Measurements from ENCODE around the gene KAT14. TPM values are rescaled to one million over a fixed set of nuclear protein-coding genes. Genes with fewer than 3 reads are reported as not detected.
"Not testable (repeated sequence)": the region's sequence is repeated elsewhere in the genome, so short reads cannot be mapped to it uniquely, and the experiment has no call there.

KAT14 gene
- polyA plus RNA-seq, 2 of the 4 experiments (the other 2 are of a cell fraction), result 12.1 to 18.8 TPM

- TF ChIP-seq KDM5A (IDR thresholded peaks at IDR 0.05), result peak; percentile 72
Measured at GRCh38 chr20:18137412-18138265, at the start of gene KAT14, which contains the start of gene PET117 (continued).

- DNase-seq (ENCODE audit: low read depth in 1 of 2, low spot score in 1 of 2); FAIRE-seq; ATAC-seq; H3K27ac ChIP-seq; H3K4me3 ChIP-seq; CTCF ChIA-PET; H3K4me1 ChIP-seq; H3K4me2 ChIP-seq; POLR2A ChIA-PET: not testable (repeated sequence)
- WGBS (ENCODE audit: missing lambda C conversion rate), result 26% methylated on average over 3 of the region's 3 CpGs
- peaks cover 11% of the 10 kb centered on the region; the same call in 2 of the 3 replicates for H3K9me3 ChIP-seq
Measured at GRCh38 chr20:18088298-18088697, 49.4 kb upstream of the KAT14 start.

GRCh38 chr20:18088841-18089240 is 48.8 kb upstream of the KAT14 start:
- H3K9me3 ChIP-seq; FAIRE-seq; DNase-seq (ENCODE audit: low read depth in 1 of 2, low spot score in 1 of 2); POLR2A ChIA-PET; ATAC-seq; H3K4me2 ChIP-seq; H3K27ac ChIP-seq; H3K4me1 ChIP-seq; H3K4me3 ChIP-seq: not testable (repeated sequence)
- WGBS (ENCODE audit: missing lambda C conversion rate), result 62% methylated on average over 11 of the region's 11 CpGs
- CTCF ChIA-PET, result interaction anchor here (1.0 kb wide), 1 partner anchor 10 kb away, joined by 4 read pairs; no protein-coding TSS in a partner anchor

GRCh38 chr20:18090044-18090443 is 47.6 kb upstream of the KAT14 start:
- DNase-seq (ENCODE audit: low read depth in 1 of 2, low spot score in 1 of 2) (peak in 1 of 2 experiments; percentile 17), ATAC-seq (no peak), FAIRE-seq (peak; percentile 13)
- 14% methylated on average over 3 of the region's 3 CpGs for WGBS (ENCODE audit: missing lambda C conversion rate)
- H3K4me1 ChIP-seq, result no peaks in the 10 kb centered on the region
- no peak overlapping the region for H3K27ac ChIP-seq
- no peak overlapping the region for H3K4me2 ChIP-seq
- H3K9me3 ChIP-seq, result peaks cover 2% of the 10 kb centered on the region; the same call in 1 of the 3 replicates
- ChIA-PET CTCF (interaction anchor here (0.6 to 1.6 kb wide), 3 partner anchors 23 to 186 kb away, joined by 3 read pairs; no protein-coding TSS in a partner anchor), POLR2A (no interaction called here)
- no peak for TF ChIP-seq ZNF302 (CRISPR knock-in tag; IDR thresholded peaks at IDR 0.05)
- no peak for TF ChIP-seq FOXS1 (CRISPR knock-in tag; IDR thresholded peaks at IDR 0.05)
- no peak for TF ChIP-seq ELK1 (IDR thresholded peaks at IDR 0.05; ENCODE audit: low read depth, low read length)
- TF ChIP-seq PBX3 (IDR thresholded peaks at IDR 0.05), result no peak
- TF ChIP-seq CBX2 (IDR thresholded peaks at IDR 0.05; ENCODE audit: borderline replicate concordance, low read depth), result no peak
- no peak for TF ChIP-seq RFX5 (IDR thresholded peaks at IDR 0.05)
- no peak for TF ChIP-seq MAZ (IDR thresholded peaks at IDR 0.05; ENCODE audit: borderline replicate concordance, low read depth, low read length)
- TF ChIP-seq HMGXB4 (CRISPR knock-in tag; IDR thresholded peaks at IDR 0.05; ENCODE audit: borderline replicate concordance), result no peak
- no peak overlapping the region for H3K4me3 ChIP-seq

GRCh38 chr20:18090477-18090876 is 47.2 kb upstream of the KAT14 start:
- ChIA-PET CTCF (interaction anchor here (0.6 to 1.6 kb wide), 5 partner anchors 13 to 562 kb away, joined by 3 to 4 read pairs (median 3); no protein-coding TSS in a partner anchor), POLR2A (no interaction called here)
- 56% methylated on average over 10 of the region's 10 CpGs for WGBS (ENCODE audit: missing lambda C conversion rate)
- FAIRE-seq, result no peak
- Histone ChIP-seq H3K4me3 (no peak overlapping the region), H3K4me1 (no peaks in the 10 kb centered on the region), H3K27ac (no peak overlapping the region), H3K4me2 (no peak overlapping the region), H3K9me3 (no peaks in the 10 kb centered on the region)
- TF ChIP-seq HEYL (CRISPR knock-in tag; IDR thresholded peaks at IDR 0.05) (no peak), GATA3 (IDR thresholded peaks at IDR 0.05; ENCODE audit: borderline replicate concordance) (no peak)
- no peak for DNase-seq (ENCODE audit: low read depth in 1 of 2, low spot score in 1 of 2)
- no peak for ATAC-seq

Data from A549 (cell line).